GM21390 (cell line): ENCODE results near the gene MIEN1.
"Not testable (repeated sequence)": the region's sequence is repeated elsewhere in the genome, so short reads cannot be mapped to it uniquely, and the experiment has no call there.

Source experiments
- ATAC-seq: cut with Tn5 transposase; IDR thresholded peaks from one replicate; pipeline ENCODE4 v1.9.1; 2021; ENCODE audit not compliant: unreplicated experiment

The MIEN1 gene

DNA sequence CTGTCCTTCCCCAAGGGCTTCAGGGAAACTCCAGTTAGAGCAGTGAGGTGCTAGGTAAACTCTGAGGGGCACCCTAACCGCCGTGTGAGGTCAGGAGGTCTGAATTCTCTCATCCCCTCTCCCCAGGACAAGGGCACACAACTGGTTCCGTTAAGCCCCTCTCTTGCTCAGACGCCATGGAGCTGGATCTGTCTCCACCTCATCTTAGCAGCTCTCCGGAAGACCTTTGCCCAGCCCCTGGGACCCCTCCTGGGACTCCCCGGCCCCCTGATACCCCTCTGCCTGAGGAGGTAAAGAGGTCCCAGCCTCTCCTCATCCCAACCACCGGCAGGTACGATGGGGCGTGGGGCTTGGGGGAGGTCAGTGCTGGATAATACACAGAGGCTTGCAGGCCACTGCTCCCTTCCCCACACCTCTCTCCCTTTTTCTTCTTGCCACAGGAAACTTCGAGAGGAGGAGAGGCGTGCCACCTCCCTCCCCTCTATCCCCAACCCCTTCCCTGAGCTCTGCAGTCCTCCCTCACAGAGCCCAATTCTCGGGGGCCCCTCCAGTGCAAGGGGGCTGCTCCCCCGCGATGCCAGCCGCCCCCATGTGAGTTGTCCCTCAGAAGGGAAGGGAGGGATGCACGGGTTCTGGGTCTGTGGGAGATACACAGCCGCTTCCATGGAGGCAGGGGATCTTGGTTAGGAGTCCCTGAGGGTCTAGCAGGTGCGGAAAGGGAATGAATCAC lies 12.0 kb upstream of the MIEN1 start:
- ATAC-seq: no peak

DNA sequence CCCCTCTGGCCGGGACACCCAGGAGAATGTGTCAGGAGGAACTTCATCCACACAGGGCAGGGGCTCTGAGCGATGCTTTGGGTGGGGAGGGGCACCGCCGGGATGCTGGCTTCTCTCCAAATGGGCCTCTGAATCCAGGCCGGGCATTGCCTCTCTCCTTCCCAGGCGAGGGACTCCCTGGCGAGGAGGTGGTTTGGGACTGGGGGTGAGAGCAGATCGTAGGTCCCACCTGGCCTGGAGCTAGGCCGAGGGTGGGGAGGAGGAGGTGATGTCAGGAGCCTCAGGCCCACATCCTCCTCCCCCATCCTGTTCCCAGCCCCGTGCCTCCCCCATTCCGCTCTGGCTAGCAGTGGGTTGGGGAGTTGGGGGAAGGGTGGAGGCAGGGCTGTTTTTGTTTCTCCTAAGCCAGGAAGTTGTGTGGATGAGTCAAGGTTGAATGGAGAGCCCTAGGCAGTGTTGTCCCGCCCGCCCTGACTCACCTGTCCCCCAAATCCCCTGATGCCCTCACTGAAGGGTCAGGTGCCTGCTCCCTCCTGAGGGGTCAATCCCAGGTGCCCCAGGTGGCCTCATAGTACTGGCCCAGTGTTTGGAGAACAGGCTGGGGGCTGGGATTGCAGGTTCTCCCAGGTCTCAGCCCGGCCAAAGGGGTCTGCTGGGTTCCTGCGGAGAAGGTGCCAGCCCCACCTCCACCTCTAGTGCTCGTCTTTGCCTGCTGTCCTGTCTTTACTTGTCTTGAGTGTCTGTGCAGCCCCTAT lies 10.2 kb upstream of the MIEN1 start:
- no peak for ATAC-seq

DNA sequence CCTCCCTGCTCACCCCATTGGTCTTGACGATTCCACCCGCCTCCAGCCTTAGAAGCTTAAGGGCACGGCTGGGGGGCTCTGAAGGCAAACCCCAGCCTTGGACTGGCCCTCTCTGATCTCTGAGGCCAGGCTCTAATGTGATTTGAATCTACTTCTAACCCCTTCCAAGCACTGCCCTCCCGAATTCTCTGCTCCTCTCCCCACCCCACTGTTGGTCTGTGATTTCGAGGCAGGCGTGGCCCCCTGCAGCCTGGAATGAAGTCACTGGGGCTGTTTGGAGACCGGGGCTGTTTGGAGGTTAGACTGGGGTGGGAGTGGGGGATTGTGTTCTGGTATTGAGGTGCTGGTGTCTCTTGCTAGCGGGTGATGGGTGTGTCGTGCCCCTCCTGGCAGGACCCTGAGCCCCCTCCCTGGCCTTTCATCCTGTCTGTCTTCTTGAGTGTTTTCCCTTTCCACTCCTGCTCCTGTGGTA lies 9.6 kb upstream of the MIEN1 start:
- ATAC-seq: no peak

DNA sequence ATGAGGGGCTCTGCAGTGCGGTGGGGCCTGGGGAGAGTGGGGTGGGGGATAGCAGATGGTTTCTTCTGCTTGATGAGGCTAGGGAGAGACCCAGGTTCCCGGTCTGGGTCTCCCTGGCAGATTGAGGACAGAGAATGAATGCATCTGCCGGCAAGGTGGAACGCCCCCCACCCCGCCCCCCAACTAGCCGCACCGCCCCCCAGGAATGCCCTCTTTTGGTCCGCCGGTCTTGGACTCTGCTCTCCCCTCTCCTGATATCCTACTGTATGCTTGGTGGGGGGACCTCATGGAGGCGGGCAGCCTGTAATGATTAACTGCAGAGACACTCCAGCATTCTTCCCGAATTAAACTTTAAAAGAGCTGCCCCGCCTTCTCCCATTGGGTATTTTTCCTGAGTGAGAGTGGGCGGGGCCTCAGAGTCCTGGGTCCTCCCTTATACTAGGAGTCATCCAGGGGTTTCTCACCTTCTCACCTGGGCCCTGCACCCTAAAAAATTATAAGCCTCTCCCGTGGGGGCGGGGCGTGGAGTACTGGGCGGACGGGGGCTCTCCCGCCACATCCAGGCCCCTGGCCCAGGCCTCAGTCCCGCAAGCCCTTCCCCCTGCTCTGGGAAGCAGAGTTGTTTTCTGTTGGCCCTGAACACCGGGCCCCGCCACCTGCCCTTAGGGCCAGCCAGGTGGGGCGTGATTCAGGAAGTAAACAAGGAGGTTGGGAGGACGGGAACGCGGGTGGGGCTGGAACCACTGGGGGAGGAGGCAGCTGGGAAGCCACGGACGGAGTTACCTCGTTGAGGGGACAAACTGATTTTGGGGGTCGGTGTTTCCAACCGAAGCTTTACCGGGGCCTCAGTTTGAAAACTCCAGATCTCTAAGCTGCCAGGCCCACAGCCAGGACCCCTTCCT lies 8.9 kb upstream of the MIEN1 start:
- ATAC-seq: no peak

DNA sequence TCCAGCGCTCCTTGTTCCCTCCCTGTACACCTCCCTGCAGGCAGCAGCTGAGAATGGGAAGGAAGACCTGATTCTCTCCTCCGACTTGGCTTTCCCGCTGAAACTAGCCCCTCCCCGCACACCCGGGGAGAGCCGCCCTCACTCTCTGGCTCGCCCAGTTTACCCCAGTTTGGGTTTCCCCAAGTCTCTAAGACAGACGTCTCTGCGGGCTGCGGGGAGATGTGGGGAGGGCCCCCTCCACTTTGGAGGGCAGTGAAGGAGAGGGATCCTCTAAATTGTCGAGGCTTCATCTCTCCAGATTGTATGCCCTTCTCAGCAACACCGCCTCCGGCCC lies 8.2 kb upstream of the MIEN1 start:
- ATAC-seq: no peak

DNA sequence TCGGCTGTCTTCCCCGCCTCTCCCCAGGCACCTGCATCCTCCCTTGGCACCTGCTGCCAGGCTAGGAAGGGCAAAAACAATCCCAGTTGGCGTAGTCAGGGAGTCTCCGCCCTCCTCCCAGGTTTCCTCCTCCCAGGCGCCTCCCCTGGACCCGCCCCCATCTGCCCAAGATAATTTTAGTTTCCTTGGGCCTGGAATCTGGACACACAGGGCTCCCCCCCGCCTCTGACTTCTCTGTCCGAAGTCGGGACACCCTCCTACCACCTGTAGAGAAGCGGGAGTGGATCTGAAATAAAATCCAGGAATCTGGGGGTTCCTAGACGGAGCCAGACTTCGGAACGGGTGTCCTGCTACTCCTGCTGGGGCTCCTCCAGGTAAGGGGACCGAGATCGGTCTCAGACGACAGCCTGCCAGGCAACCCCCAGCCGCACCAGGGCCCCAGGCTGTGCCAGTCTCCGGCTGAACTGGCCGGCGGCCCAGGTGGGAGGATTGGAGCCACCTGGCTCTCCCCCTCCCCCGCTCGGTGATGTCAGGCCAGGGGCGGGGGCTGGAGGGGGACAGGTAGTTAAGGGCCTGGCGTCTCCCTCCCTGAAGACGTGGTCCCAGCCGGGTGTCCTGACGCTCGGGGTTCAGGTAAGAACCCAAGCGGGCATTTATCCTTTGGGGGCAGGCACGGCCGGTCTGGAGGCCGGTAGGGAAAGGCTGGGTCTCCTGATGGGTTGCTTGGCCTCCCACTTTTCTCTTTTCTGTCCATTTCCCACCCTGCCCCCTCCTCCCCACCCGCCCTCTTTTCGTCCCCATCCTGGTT lies 7.6 kb upstream of the MIEN1 start, which contains the start of gene GRB7:
GRB7 (plus strand) TSS at position 179 of the 808 bp plus-strand sequence. CDS start 4,364 bp downstream, outside the sequence.
- no peak for ATAC-seq

- ATAC-seq: no peak
Measured at GRCh38 chr17:39737206-39737759, 7.0 kb upstream of the MIEN1 start.

- ATAC-seq: no peak
Measured at GRCh38 chr17:39736319-39737165, 6.2 kb upstream of the MIEN1 start.

GRCh38 chr17:39735882-39736281 lies 5.5 kb upstream of the MIEN1 start:
- ATAC-seq: no peak

- ATAC-seq: no peak
Measured at GRCh38 chr17:39732586-39732985, 2.3 kb upstream of the MIEN1 start.

DNA sequence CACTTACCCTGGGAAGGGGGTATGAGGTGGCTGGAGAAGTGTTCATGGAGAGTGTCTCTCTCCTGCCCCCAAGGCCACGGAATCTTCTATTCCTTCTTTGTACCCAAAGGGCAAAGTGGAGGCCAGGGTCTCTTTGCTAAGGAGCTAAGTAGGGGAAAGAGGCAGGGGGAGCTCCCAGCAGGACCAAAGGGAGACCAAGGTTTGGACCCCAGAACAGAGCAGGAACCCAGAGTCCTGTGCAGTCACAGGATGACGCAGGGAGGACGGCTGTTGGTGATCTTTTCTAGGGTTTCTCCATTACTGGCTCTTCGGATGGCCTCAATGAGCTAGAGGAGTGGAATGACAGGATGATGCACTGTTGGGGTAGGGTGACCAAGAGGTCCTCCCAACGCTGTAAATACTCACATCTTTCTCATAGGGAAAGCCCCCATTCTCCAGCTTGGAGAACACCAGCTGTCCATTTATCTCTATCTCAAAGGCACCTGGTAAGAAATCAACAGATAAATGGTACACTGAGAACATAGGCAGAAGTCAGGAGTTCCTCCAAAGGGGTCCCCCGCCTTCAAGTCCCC lies 966 bp downstream of the MIEN1 start:
- no peak for ATAC-seq

GRCh38 chr17:39727556-39727955 lies 2.8 kb downstream of the MIEN1 start:
- no peak for ATAC-seq

DNA sequence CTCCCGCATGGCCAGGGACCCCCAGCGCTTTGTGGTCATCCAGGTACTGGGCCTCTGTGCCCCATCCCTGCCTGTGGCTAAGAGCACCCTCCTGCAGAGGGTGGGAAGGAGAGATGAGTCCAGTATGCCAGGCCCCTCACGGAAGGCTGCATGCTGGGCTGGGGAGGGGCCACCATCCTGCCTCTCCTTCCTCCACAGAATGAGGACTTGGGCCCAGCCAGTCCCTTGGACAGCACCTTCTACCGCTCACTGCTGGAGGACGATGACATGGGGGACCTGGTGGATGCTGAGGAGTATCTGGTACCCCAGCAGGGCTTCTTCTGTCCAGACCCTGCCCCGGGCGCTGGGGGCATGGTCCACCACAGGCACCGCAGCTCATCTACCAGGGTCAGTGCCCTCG lies 3.7 kb downstream of the MIEN1 start:
- no peak for ATAC-seq

DNA sequence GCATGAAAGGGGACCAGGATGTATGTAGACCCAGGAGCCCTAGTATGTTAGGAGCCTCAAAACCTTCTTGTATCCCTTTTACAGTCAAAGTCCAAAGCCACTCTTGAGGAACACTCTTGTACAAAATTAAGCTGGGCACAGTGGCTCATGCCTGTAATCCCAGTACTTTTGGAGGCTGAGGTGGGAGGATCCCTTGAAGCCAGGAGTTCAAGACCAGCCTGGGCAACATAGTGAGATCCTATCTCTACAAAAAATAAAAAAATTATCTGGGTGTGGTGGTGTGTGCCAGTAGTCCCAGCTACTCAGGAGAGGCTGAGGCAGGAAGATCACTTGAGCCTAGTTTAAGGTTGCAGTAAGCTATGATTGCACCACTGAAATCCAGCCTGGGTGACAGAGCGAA lies 4.4 kb downstream of the MIEN1 start:
- not testable (repeated sequence) for ATAC-seq

- ATAC-seq: no peak
Measured at GRCh38 chr17:39724731-39725130, 5.6 kb downstream of the MIEN1 start.

DNA sequence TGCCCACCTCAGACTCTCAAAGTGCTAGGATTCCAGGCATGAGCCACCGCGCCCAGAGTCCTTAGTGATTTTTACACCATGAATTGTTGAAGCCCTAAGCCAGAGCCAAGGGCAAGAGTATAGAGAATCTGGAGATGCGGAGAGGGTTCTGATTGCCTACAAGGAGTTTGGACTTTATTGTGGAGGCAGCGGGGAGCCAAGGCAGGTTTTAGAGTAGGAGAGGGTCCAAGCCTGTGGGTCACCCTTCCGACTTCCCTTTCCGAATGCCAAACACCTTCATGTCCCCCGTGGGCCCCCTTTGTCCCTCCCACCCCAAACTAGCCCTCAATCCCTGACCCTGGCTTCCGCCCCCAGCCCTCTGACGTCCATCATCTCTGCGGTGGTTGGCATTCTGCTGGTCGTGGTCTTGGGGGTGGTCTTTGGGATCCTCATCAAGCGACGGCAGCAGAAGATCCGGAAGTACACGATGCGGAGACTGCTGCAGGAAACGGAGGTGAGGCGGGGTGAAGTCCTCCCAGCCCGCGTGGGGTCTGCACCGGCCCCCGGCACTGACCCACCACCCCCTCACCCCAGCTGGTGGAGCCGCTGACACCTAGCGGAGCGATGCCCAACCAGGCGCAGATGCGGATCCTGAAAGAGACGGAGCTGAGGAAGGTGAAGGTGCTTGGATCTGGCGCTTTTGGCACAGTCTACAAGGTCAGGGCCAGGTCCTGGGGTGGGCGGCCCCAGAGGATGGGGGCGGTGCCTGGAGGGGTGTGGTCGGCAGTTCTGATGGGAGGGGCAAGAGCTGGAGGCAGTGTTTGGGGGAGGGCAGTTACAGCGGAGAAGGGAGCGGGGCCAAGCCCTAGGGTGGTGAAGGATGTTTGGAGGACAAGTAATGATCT lies 7.1 kb downstream of the MIEN1 start:
- ATAC-seq: no peak

DNA sequence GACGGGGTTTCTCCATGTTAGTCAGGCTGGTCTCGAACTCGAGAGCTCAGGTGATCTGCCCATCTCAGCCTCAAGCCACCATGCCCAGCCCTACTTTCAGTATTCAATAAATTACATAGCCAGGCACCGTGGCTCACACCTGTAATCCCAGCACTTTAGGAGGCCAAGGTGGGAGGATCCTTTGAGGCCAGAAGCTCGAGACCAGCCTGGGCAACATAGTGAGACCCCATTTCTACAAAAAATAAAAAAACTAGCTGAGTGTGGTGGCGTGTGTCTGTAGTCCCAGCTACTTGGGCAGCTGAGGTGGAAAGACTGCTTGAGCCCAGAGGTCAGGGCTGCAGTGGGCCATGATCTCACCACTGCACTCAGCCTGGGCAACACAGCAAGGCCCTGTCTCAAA lies 8.2 kb downstream of the MIEN1 start:
- no peak for ATAC-seq
